Effector memory CD8-positive, alpha-beta T cell (primary cell): ENCODE measurements around the gene PAX2.
A peak's percentile ranks its signal among the peaks of the same experiment; 100 is the strongest.

Experiments used
- ATAC-seq: fragments of 150-1000 bp; cut with Tn5 transposase; replicated peaks from 2 replicates; pipeline ENCODE4 v1.10.0; 2021; ENCODE audit warnings: mild to moderate bottlenecking, moderate library complexity
- DNase-seq, 3 experiments: peaks; one replicate each; pipeline ENCODE4 v3.0.0; 2021
- H3K27ac Mint-ChIP-seq, 2 donors: one replicate each; pipeline ENCODE4 v1.8.0; 2022; ENCODE audit warnings: mild to moderate bottlenecking in 2 of 2, mixed read lengths in 2 of 2, moderate library complexity in 2 of 2
- H3K27me3 Mint-ChIP-seq, 2 donors: one replicate each; pipeline ENCODE4 v1.8.0; 2022; ENCODE audit warnings: mixed read lengths in 2 of 2
- H3K36me3 Mint-ChIP-seq: one replicate; pipeline ENCODE4 v1.8.0; 2022; ENCODE audit warnings: mild to moderate bottlenecking, moderate library complexity, mixed read lengths; ENCODE audit not compliant: insufficient read depth
- H3K4me1 Mint-ChIP-seq, 2 donors: one replicate each; pipeline ENCODE4 v1.8.0; 2022; ENCODE audit warnings: low read depth in 2 of 2, mixed read lengths in 2 of 2
- H3K4me3 Mint-ChIP-seq, 2 donors: one replicate each; pipeline ENCODE4 v1.8.0; 2022; ENCODE audit warnings: mild to moderate bottlenecking in 2 of 2, mixed read lengths in 2 of 2, moderate library complexity in 2 of 2
- H3K9me3 Mint-ChIP-seq, 2 donors: one replicate each; pipeline ENCODE4 v1.8.0; 2022; ENCODE audit warnings: mixed read lengths in 2 of 2

The PAX2 gene

GRCh38 chr10:100729862-100730724 is 15.3 kb upstream of the PAX2 start:
- peaks cover 18 to 39% of the 10 kb centered on the region in 2 donors for H3K4me1 Mint-ChIP-seq
- H3K4me3 Mint-ChIP-seq = peak overlapping the region; percentile 66 to 72

GRCh38 chr10:100730725-100731406 is 14.5 kb upstream of the PAX2 start:
- DNase-seq = no peak
- H3K4me3 Mint-ChIP-seq = peak overlapping the region; percentile 66 to 72
- no peak overlapping the region for H3K27ac Mint-ChIP-seq
- peaks cover 19 to 41% of the 10 kb centered on the region in 2 donors for H3K4me1 Mint-ChIP-seq
- no peaks in the 10 kb centered on the region for H3K36me3 Mint-ChIP-seq
- peak; percentile 71 for ATAC-seq
- H3K27me3 Mint-ChIP-seq = peaks cover 81 to 97% of the 10 kb centered on the region in 2 donors
- no peaks in the 10 kb centered on the region for H3K9me3 Mint-ChIP-seq

More at GRCh38 chr10:100729862-100730724, 15.3 kb upstream of the PAX2 start:
- Mint-ChIP-seq H3K9me3 (no peaks in the 10 kb centered on the region), H3K27me3 (peaks cover 82 to 97% of the 10 kb centered on the region in 2 donors), H3K27ac (no peak overlapping the region), H3K36me3 (no peaks in the 10 kb centered on the region)
- ATAC-seq (no peak), DNase-seq (no peak)

GRCh38 chr10:100731407-100732240 is 13.8 kb upstream of the PAX2 start:
- no peak overlapping the region for H3K27ac Mint-ChIP-seq

GRCh38 chr10:100732241-100732596 is 13.2 kb upstream of the PAX2 start:
- Mint-ChIP-seq H3K27me3 (peaks cover 84 to 100% of the 10 kb centered on the region in 2 donors), H3K36me3 (no peaks in the 10 kb centered on the region), H3K4me1 (peaks cover 19 to 41% of the 10 kb centered on the region in 2 donors), H3K27ac (no peak overlapping the region), H3K9me3 (no peaks in the 10 kb centered on the region), H3K4me3 (peak overlapping the region in 1 of 2 donors; percentile 66)
- DNase-seq (no peak), ATAC-seq (no peak)

More at GRCh38 chr10:100731407-100732240, 13.8 kb upstream of the PAX2 start:
- Mint-ChIP-seq H3K27me3 (peaks cover 80 to 97% of the 10 kb centered on the region in 2 donors), H3K4me1 (peaks cover 19 to 41% of the 10 kb centered on the region in 2 donors), H3K36me3 (no peaks in the 10 kb centered on the region), H3K9me3 (no peaks in the 10 kb centered on the region), H3K4me3 (peak overlapping the region; percentile 66 to 72)
- DNase-seq = no peak
- no peak for ATAC-seq

DNA sequence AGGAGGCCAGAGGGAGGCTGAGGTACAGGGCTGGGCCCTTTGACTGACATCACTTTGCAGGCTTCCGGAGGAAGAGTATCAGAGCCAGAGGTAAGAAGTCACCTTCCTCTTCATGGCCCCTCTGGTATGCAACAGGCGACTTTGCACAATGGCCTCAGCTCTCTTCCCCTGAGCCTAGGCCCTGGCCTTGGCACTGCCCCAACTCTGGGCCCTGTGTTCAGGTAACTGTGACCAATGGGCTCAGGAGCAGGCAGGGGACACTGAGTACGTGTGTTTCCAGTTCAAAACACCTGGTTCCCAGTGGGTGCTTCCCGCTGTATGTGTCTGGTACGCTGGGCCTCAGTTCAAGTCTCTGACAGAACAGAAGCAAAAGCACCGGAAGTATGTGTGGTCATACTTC is 12.1 kb upstream of the PAX2 start:
- Mint-ChIP-seq H3K27ac (no peak overlapping the region), H3K36me3 (no peaks in the 10 kb centered on the region), H3K27me3 (peaks cover 85 to 100% of the 10 kb centered on the region in 2 donors), H3K4me3 (no peak overlapping the region), H3K4me1 (peaks cover 27 to 50% of the 10 kb centered on the region in 2 donors), H3K9me3 (no peaks in the 10 kb centered on the region)
- no peak for DNase-seq
- ATAC-seq = no peak

DNA sequence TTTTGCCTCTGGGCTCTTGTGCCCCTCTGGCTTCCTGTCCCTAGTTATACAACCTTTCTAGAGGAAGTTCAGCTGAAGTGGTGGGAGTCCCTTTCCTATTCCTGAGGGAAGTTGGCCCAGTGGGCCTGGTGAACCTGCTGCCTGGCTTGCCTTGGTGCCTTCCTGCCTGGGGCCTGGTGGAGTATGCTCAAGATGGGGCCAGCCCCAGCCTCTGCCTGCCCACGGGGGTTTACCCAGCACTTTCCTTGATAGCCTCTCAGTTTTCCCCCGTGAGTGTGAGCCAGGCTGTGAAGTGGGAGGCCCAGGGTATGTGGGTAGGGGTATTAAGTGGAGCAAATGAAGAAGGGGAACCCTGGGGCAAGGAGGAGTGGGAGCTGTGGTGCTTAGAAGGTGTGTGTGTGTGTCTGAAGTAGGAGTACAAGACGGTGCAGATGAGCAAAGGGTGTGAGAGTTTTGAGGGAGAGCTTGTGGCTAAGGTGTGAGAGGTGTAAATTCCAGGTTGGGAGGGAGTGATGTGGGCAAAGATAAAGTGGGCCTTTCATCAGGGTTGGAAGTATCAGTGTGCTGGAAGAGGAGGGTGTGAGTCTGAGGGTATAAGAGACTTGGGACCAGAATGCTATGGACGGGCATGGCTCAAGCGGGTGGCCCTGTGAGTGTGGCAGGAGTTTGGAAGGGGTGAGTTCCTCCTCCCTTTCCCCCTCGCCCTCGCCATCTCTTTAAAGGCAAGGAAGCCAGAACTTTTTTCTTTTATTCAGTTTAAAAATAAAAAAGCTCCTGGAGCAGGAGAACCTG is 10.9 kb upstream of the PAX2 start:
- no peaks in the 10 kb centered on the region for H3K36me3 Mint-ChIP-seq
- peaks cover 26 to 47% of the 10 kb centered on the region in 2 donors for H3K4me1 Mint-ChIP-seq
- H3K9me3 Mint-ChIP-seq = no peaks in the 10 kb centered on the region
- ATAC-seq (no peak), DNase-seq (no peak)
- H3K27me3 Mint-ChIP-seq = peaks cover 81 to 100% of the 10 kb centered on the region in 2 donors
- H3K4me3 Mint-ChIP-seq = peak overlapping the region; percentile 4 to 51
- H3K27ac Mint-ChIP-seq = peak overlapping the region in 1 of 2 donors; percentile 4

DNA sequence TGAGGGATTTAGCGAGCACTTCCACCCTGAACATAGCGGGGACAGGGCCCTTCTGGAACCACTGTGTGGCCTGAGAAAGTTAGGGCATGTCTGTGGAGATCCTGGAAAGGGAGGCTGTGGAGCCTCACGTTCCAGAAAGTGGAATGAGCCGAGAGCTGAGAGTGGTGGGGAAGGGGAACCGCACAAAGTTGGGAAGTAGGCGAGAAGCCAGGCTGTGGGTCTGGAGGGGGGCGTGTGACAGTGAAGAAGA is 10.4 kb upstream of the PAX2 start:
- peaks cover 31 to 44% of the 10 kb centered on the region in 2 donors for H3K4me1 Mint-ChIP-seq
- DNase-seq = no peak
- peaks cover 81 to 100% of the 10 kb centered on the region in 2 donors for H3K27me3 Mint-ChIP-seq
- H3K36me3 Mint-ChIP-seq = peaks cover 1% of the 10 kb centered on the region
- no peaks in the 10 kb centered on the region for H3K9me3 Mint-ChIP-seq
- H3K27ac Mint-ChIP-seq = no peak overlapping the region
- H3K4me3 Mint-ChIP-seq = peak overlapping the region; percentile 4 to 51
- ATAC-seq = no peak

- peak overlapping the region; percentile 14 to 51 for H3K4me3 Mint-ChIP-seq
- ATAC-seq = peak; percentile 35
- no peaks in the 10 kb centered on the region for H3K9me3 Mint-ChIP-seq
- H3K36me3 Mint-ChIP-seq = peaks cover 3% of the 10 kb centered on the region
- H3K27ac Mint-ChIP-seq = no peak overlapping the region
- peaks cover 82 to 100% of the 10 kb centered on the region in 2 donors for H3K27me3 Mint-ChIP-seq
- peaks cover 31 to 44% of the 10 kb centered on the region in 2 donors for H3K4me1 Mint-ChIP-seq
- no peak for DNase-seq
These were observed 9.8 kb upstream of the PAX2 start for GRCh38 chr10:100735337-100736143.

DNA sequence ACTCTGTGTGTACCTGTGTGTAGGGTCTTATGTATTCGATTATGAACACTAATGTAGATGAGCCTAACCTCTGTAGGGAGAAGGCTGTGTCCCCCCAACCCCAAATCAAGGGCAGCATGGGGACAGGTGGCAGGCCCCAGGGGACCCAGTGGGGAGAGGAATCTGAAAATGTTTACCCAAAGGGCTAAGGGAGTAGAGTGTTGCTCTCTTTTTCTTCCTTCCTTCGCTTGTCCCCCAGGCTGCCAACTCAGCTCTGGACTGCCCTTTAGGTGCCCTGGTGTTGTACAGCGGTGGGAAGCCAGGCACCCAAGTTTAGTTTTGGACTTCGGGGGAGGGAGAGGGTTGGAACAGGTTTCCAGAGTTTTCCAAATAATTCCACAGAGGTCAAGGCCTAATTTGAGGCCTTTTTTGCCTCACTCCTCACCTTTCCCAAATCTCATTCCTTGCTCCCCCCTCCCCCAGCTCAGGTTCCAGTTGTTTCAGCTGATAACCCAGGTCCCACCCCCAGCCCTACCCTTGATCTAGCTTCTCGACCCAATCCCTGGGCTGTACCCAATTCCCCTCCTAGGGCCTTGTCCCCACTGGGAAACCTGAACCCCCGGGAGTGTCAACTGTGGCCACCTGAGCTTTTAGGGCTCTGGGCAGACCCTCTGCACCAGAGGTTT is 9.1 kb upstream of the PAX2 start:
- DNase-seq (no peak), ATAC-seq (no peak)
- peaks cover 3% of the 10 kb centered on the region for H3K36me3 Mint-ChIP-seq
- no peaks in the 10 kb centered on the region for H3K9me3 Mint-ChIP-seq
- H3K4me1 Mint-ChIP-seq = peaks cover 33 to 43% of the 10 kb centered on the region in 2 donors
- no peak overlapping the region for H3K27ac Mint-ChIP-seq
- peak overlapping the region in 1 of 2 donors; percentile 49 for H3K4me3 Mint-ChIP-seq
- H3K27me3 Mint-ChIP-seq = peaks cover 86 to 100% of the 10 kb centered on the region in 2 donors

DNA sequence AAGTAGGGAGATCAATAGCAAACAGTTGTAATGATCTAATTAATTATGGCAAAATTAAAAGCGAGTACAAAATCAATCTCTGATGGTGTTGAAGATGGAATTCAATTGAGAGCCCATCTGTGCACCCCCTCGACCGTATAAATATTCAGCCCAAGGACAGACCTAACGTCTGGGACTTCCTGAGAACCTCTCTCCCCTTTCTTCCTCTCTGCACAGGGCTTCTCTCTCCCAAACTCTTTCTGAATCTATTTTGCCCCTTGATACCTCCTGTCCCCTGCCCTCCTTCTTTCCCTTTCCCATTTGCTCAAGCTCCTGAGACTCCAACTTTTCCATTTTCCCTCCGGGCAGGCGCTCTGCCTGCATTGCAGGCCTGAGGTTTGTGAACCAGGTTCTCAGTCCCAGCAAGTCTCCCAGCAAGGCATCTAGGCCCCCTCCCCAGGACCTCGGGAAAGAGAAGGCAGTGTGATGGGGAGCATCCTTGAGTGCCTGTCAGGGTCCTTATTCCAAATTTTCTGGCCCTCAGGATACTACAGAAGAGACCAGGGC is 8.5 kb upstream of the PAX2 start:
- ATAC-seq = no peak
- no peaks in the 10 kb centered on the region for H3K9me3 Mint-ChIP-seq
- peaks cover 86 to 100% of the 10 kb centered on the region in 2 donors for H3K27me3 Mint-ChIP-seq
- H3K4me1 Mint-ChIP-seq = peaks cover 30 to 38% of the 10 kb centered on the region in 2 donors
- no peak for DNase-seq
- H3K27ac Mint-ChIP-seq = no peak overlapping the region
- peak overlapping the region; percentile 49 to 65 for H3K4me3 Mint-ChIP-seq
- peaks cover 3% of the 10 kb centered on the region for H3K36me3 Mint-ChIP-seq

- no peak for DNase-seq
- Mint-ChIP-seq H3K9me3 (no peaks in the 10 kb centered on the region), H3K4me1 (peaks cover 28 to 38% of the 10 kb centered on the region in 2 donors), H3K4me3 (peak overlapping the region; percentile 49 to 65), H3K27me3 (peaks cover 86 to 100% of the 10 kb centered on the region in 2 donors), H3K27ac (peak overlapping the region in 1 of 2 donors; percentile 20), H3K36me3 (peaks cover 3% of the 10 kb centered on the region)
- no peak for ATAC-seq
These were observed 7.9 kb upstream of the PAX2 start for GRCh38 chr10:100737355-100738054.
